Measurements from ENCODE around the gene IFT88. TPM values are rescaled to one million over a fixed set of nuclear protein-coding genes. Genes with fewer than 3 reads are reported as not detected.

Gene IFT88
- total and polyA plus RNA-seq, 7 donors = 6.6 to 21.8 (median 13.8) TPM

DNA sequence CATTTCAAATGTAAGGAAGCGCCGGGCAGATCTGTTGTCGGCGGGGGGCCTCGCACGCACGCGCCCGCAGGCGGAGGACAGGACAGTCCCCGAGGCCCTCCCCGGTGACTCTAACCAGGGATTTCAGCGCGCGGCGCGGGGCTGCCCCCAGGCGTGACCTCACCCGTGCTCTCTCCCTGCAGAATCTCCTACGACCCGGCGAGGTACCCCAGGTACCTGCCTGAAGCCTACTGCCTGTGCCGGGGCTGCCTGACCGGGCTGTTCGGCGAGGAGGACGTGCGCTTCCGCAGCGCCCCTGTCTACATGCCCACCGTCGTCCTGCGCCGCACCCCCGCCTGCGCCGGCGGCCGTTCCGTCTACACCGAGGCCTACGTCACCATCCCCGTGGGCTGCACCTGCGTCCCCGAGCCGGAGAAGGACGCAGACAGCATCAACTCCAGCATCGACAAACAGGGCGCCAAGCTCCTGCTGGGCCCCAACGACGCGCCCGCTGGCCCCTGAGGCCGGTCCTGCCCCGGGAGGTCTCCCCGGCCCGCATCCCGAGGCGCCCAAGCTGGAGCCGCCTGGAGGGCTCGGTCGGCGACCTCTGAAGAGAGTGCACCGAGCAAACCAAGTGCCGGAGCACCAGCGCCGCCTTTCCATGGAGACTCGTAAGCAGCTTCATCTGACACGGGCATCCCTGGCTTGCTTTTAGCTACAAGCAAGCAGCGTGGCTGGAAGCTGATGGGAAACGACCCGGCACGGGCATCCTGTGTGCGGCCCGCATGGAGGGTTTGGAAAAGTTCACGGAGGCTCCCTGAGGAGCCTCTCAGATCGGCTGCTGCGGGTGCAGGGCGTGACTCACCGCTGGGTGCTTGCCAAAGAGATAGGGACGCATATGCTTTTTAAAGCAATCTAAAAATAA is 154.7 kb downstream of the IFT88 start:
- no peak for DNase-seq
- 7 to 9% methylated on average over 81 of the region's 81 CpGs for WGBS, 2 donors
- no peak overlapping the region for H3K27ac ChIP-seq
- peaks cover 0 to 17% (median 12%) of the 10 kb centered on the region in 4 donors for H3K4me1 ChIP-seq
- H3K27me3 ChIP-seq = peaks cover 3 to 28% (median 21%) of the 10 kb centered on the region in 3 donors
- H3K36me3 ChIP-seq = no peaks in the 10 kb centered on the region
- intact Hi-C loops (cut with DNase I) = no loop called here
- TF ChIP-seq POLR2A (IDR thresholded peaks at IDR 0.05) = no peak
- no peak for TF ChIP-seq POLR2AphosphoS5 (IDR thresholded peaks at IDR 0.05)
- TF ChIP-seq EP300 (IDR thresholded peaks at IDR 0.05) = no peak
- TF ChIP-seq, protein P1, sequence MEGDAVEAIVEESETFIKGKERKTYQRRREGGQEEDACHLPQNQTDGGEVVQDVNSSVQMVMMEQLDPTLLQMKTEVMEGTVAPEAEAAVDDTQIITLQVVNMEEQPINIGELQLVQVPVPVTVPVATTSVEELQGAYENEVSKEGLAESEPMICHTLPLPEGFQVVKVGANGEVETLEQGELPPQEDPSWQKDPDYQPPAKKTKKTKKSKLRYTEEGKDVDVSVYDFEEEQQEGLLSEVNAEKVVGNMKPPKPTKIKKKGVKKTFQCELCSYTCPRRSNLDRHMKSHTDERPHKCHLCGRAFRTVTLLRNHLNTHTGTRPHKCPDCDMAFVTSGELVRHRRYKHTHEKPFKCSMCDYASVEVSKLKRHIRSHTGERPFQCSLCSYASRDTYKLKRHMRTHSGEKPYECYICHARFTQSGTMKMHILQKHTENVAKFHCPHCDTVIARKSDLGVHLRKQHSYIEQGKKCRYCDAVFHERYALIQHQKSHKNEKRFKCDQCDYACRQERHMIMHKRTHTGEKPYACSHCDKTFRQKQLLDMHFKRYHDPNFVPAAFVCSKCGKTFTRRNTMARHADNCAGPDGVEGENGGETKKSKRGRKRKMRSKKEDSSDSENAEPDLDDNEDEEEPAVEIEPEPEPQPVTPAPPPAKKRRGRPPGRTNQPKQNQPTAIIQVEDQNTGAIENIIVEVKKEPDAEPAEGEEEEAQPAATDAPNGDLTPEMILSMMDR (IDR thresholded peaks at IDR 0.05) = no peak
- H3K4me3 ChIP-seq = peak overlapping the region; percentile 12 to 50 (median 41)
- no peaks in the 10 kb centered on the region for H3K9me3 ChIP-seq

DNA sequence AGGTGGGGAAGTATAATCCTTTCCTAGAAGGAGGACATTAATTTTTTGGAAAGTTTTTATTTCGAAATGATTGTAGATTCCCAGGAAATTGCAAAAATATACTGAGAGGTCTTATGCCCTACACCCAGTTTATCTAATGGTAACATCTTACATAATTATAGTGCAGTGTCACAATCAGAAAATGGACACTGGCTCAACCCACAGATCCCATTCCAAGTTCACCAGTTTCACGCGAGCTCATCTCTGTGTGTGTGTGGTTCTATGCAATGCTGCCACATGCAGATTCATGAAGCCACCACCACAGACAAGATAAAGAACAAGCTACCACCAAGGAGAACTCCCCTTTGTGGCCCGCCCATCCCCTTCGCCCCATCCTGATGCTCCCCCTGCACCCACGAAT is 160.9 kb downstream of the IFT88 start:
- intact Hi-C loops (cut with DNase I) = no loop called here
- H3K27ac ChIP-seq = no peak overlapping the region
- WGBS, 2 donors = 95 to 98% methylated on average over 6 of the region's 6 CpGs
- H3K4me3 ChIP-seq = no peak overlapping the region
- peaks cover 0 to 6% (median 0%) of the 10 kb centered on the region in 4 donors for H3K4me1 ChIP-seq
- H3K36me3 ChIP-seq = no peaks in the 10 kb centered on the region
- H3K27me3 ChIP-seq = no peaks in the 10 kb centered on the region
- no peak for TF ChIP-seq EP300 (IDR thresholded peaks at IDR 0.05)
- TF ChIP-seq POLR2AphosphoS5 (IDR thresholded peaks at IDR 0.05) = no peak
- TF ChIP-seq POLR2A (IDR thresholded peaks at IDR 0.05) = no peak
- TF ChIP-seq, protein P1 (IDR thresholded peaks at IDR 0.05) = no peak
- no peak for DNase-seq
- H3K9me3 ChIP-seq = no peaks in the 10 kb centered on the region

DNA sequence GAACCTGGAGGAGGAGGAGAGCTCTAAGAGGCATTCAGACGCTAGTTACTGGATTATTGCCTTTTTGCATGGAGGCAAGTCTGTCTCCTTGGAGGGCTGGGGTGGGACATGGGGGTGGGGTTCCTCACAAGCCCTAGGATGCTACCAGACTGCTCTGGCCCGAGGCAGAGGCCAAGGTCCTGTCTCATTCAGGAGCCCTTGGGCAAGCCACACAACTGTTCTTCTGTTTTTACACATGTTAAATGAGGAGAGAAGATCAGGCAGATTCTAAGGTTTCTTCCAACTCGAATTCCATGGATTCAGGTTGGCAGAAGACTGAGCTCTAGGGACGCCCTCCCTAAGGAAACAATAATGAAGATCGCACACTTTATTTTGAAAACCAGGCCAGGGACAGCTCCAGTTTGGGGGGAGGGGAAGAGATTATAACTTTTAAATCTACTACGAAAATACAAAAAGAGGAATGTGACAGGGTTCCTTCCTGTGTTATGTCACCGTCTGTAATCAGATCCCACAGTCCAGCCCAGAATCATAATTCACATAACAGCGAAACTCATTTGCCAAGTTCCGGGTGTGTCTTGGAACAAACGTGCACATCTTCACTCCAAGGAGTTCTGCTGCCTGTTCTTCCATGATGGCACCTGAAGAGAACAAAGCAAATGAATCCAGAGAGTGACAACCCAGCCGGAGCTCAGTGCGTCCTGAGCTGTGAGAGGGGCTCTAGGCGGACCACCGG is 161.8 kb downstream of the IFT88 start:
- intact Hi-C loops (cut with DNase I) = no loop called here
- peaks cover 0 to 6% (median 0%) of the 10 kb centered on the region in 4 donors for H3K4me1 ChIP-seq
- DNase-seq = no peak
- H3K36me3 ChIP-seq = no peaks in the 10 kb centered on the region
- 83 to 84% methylated on average over 14 of the region's 14 CpGs for WGBS, 2 donors
- no peaks in the 10 kb centered on the region for H3K27me3 ChIP-seq
- H3K9me3 ChIP-seq = no peaks in the 10 kb centered on the region
- no peak overlapping the region for H3K4me3 ChIP-seq
- H3K27ac ChIP-seq = peak overlapping the region in 2 of 4 donors; percentile 14 to 46
- TF ChIP-seq POLR2A (IDR thresholded peaks at IDR 0.05) (no peak), EP300 (IDR thresholded peaks at IDR 0.05) (no peak), POLR2AphosphoS5 (IDR thresholded peaks at IDR 0.05) (peak in 2 of 4 donors; percentile 63)
- TF ChIP-seq, protein P1 (IDR thresholded peaks at IDR 0.05) = no peak

DNA sequence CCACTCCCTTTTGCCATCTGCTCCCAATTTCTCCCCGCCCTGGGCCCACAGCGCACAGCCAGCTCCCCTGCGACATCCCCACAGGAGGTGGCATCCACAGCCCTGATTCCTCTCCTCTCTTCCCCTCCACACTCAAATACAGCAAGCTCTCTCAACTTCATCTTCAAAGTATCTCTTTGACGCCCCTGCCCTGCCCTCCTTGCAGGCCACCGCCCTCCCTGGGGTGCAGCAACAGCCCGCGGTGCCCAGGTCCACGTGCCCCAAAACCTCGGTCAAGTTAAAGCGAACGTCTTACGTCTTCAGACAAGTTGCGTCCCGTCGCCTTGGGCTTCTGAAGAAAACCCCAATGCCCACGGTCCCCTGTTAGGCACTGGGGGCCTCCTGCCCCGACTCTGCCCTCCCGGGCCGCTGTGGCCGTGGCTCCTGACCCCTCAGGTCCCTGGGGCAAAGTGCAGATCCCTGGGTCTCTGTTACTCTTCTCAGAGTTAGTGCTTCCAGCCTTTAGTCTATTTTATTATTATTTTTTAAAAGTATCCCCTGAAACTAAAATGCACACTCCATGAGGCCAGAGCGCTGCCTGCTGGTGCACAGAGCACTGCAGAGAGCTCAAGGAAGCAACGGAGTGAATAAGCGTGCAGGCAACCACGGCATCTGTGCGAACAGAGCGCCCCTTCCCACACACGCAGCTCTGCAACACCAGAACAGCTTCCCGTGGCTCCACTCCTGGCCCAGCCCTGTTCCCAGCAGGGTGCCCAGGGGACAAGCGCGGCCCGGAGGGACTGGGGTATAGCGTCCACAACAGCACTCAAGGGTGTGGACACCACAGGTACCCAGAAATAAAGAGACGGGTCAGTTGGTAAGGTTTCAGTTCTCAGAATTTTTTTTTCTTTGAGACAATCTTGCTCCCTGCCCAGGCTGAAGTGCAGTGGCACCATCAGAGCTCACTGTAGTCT is 163.0 kb downstream of the IFT88 start:
- peaks cover 0 to 6% (median 0%) of the 10 kb centered on the region in 4 donors for H3K4me1 ChIP-seq
- H3K4me3 ChIP-seq = no peak overlapping the region
- 95 to 97% methylated on average over 33 of the region's 33 CpGs for WGBS, 2 donors
- H3K27ac ChIP-seq = no peak overlapping the region
- no peaks in the 10 kb centered on the region for H3K27me3 ChIP-seq
- TF ChIP-seq POLR2AphosphoS5 (IDR thresholded peaks at IDR 0.05) (no peak), EP300 (IDR thresholded peaks at IDR 0.05) (no peak), POLR2A (IDR thresholded peaks at IDR 0.05) (no peak)
- TF ChIP-seq, protein P1 (IDR thresholded peaks at IDR 0.05) = no peak
- intact Hi-C loops (cut with DNase I) = no loop called here
- DNase-seq = no peak
- H3K9me3 ChIP-seq = no peaks in the 10 kb centered on the region
- H3K36me3 ChIP-seq = no peaks in the 10 kb centered on the region
